Immature natural killer cell (primary cell): ENCODE measurements around the gene ATP6V0A4. TPM values are rescaled to one million over a fixed set of nuclear protein-coding genes. Genes with fewer than 3 reads are reported as not detected.
A peak's percentile ranks its signal among the peaks of the same experiment; 100 is the strongest.

Source experiments
- DNase-seq, 3 donors: peaks; one replicate each; pipeline ENCODE4 v3.0.0; 2022; ENCODE audit warnings: mixed read lengths in 1 of 3
- H3K27ac Mint-ChIP-seq, 6 donors: one replicate each; pipeline ENCODE4 v1.8.0; 2020; ENCODE audit warnings: mixed read lengths in 6 of 6, mild to moderate bottlenecking in 5 of 6, inconsistent platforms in 4 of 6, moderate library complexity in 3 of 6
- H3K27me3 Mint-ChIP-seq, 3 donors: one replicate each; pipeline ENCODE4 v1.8.0; 2020 to 2021; ENCODE audit warnings: low read depth in 3 of 3, mild to moderate bottlenecking in 3 of 3, mixed read lengths in 3 of 3, moderate library complexity in 3 of 3, inconsistent platforms in 1 of 3
- H3K36me3 Mint-ChIP-seq, 3 donors: one replicate each; pipeline ENCODE4 v1.8.0; 2020; ENCODE audit warnings: mixed read lengths in 3 of 3, inconsistent platforms in 2 of 3, mild to moderate bottlenecking in 2 of 3
- H3K4me1 Mint-ChIP-seq, 2 donors: one replicate each; pipeline ENCODE4 v1.8.0; 2020; ENCODE audit warnings: inconsistent platforms in 2 of 2, mild to moderate bottlenecking in 2 of 2, mixed read lengths in 2 of 2, moderate library complexity in 1 of 2
- H3K4me3 Mint-ChIP-seq, 5 donors: one replicate each; pipeline ENCODE4 v1.8.0; 2020; ENCODE audit warnings: mild to moderate bottlenecking in 5 of 5, mixed read lengths in 5 of 5, inconsistent platforms in 3 of 5, moderate library complexity in 3 of 5
- H3K9me3 Mint-ChIP-seq, 6 donors: one replicate each; pipeline ENCODE4 v1.8.0; 2020; ENCODE audit warnings: mild to moderate bottlenecking in 6 of 6, mixed read lengths in 6 of 6, inconsistent platforms in 4 of 6, moderate library complexity in 3 of 6
- polyA plus RNA-seq, 3 donors: library from polyadenylated mRNA; unstranded; fragments of 300-500 nt; fragmentation: Illumina TruSeq; gene quantifications; one replicate each; pipeline ENCODE4 v1.2.3, GENCODE V29; 2021

The ATP6V0A4 gene
- polyA plus RNA-seq, 3 donors from 2014 or later = not detected

DNA sequence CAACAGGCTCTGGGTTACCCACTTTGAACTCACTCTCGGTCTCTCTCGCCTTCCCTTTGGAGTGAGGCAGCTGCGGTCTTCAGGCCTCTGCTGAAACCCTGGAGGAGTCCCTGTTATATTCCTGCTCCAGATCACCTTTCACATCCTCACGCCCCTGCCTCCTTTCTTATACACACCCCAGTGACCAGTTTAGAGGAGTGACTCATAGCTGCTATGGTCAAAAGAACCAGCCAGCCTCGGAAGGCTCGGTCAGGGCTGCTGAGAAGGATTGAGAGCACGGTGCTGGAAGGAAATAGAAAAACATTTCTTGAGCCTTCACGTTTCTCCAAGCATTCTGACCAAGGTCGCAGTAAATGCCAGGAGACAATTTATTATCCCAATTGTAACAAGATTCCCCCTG is 68.6 kb downstream of the ATP6V0A4 start:
- H3K27me3 Mint-ChIP-seq = no peaks in the 10 kb centered on the region
- no peaks in the 10 kb centered on the region for H3K4me1 Mint-ChIP-seq
- no peak for DNase-seq
- H3K27ac Mint-ChIP-seq = no peak overlapping the region
- no peaks in the 10 kb centered on the region for H3K9me3 Mint-ChIP-seq
- H3K36me3 Mint-ChIP-seq = no peaks in the 10 kb centered on the region
- H3K4me3 Mint-ChIP-seq = no peak overlapping the region

DNA sequence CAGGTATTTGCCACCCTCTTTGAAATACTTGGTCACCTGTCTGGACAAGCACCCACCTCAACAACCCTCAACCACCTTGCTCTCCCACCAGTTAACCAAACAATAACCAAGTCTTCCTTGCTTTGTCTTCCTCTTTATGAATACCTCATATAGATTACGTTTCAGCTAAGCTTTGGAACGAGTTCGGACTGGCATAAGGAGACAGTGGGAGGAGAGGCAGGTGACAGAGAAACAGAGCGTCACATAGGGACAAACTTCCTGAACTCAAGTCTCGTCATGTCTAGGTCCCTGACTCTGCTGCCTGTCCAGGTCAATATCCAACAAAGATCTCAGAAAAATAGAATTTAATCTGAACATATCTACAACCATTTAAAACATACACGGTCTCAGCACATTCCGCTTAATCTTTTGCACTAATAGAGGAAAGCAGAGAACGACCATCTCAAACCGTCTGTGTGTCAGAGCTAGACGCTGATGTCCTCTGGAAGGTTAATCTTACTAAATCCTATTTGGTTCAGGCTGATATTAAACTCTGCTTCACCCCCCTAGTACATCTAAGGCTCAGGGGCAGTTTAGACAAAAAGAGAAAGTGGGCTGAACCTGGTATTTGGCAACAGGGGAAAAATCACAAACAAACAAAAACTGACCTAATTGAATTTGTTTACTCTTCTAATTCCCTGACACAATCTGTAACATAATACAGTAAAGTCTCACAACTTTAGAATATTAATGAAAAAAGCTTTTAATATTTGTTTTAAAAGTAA is 70.5 kb downstream of the ATP6V0A4 start:
- no peaks in the 10 kb centered on the region for H3K9me3 Mint-ChIP-seq
- no peak for DNase-seq
- H3K4me3 Mint-ChIP-seq = no peak overlapping the region
- H3K27ac Mint-ChIP-seq = no peak overlapping the region
- H3K27me3 Mint-ChIP-seq = no peaks in the 10 kb centered on the region
- H3K4me1 Mint-ChIP-seq = no peaks in the 10 kb centered on the region
- no peaks in the 10 kb centered on the region for H3K36me3 Mint-ChIP-seq

DNA sequence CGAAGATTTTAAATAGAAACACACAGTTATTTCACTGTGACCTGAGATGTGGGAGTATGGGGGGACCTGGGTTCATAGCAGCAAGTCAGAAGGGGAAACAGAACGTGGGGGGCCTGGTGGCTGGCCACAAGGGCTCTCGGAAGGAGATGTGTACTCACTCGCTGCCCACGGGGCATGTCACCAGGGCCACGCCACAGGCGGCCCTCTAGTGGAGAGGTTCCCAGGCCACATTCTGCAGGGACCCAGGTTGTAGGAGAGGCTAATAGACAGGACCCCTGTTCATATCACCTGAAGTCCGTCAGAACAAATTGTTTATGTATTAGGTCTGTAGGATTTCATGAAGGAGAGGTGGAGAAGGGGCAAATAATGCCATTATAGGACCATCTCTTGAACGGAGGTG is 71.7 kb downstream of the ATP6V0A4 start:
- no peak overlapping the region for H3K27ac Mint-ChIP-seq
- no peak overlapping the region for H3K4me3 Mint-ChIP-seq
- H3K36me3 Mint-ChIP-seq = no peaks in the 10 kb centered on the region
- peaks cover 0 to 2% (median 0%) of the 10 kb centered on the region in 3 donors for H3K27me3 Mint-ChIP-seq
- DNase-seq = no peak
- no peaks in the 10 kb centered on the region for H3K9me3 Mint-ChIP-seq
- H3K4me1 Mint-ChIP-seq = no peaks in the 10 kb centered on the region

DNA sequence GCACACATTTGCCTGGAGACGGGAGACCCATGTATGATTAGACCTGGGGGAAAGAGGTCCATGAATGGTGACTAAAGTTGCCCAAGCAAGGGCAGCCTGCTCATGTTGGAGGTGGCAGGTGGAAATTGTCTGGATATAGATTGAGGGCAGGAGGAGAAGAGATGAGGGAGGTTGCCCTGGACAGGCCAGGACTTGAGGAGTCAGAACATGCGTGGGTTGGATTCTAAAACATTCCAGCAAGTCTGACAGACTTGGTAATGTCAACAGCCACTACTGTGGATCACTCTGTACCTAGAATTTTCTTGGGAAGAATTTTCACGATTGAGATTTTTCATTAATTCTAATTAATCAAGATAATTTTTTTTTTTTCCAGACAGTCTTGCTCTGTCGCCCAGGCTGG is 77.7 kb downstream of the ATP6V0A4 start:
- Mint-ChIP-seq H3K4me1 (peaks cover 12 to 15% of the 10 kb centered on the region in 2 donors), H3K27me3 (peaks cover 5 to 10% (median 9%) of the 10 kb centered on the region in 3 donors), H3K4me3 (no peak overlapping the region), H3K36me3 (no peaks in the 10 kb centered on the region), H3K9me3 (peaks cover 0 to 1% (median 0%) of the 10 kb centered on the region in 6 donors), H3K27ac (peak overlapping the region in 1 of 6 donors; percentile 73)
- DNase-seq = no peak

DNA sequence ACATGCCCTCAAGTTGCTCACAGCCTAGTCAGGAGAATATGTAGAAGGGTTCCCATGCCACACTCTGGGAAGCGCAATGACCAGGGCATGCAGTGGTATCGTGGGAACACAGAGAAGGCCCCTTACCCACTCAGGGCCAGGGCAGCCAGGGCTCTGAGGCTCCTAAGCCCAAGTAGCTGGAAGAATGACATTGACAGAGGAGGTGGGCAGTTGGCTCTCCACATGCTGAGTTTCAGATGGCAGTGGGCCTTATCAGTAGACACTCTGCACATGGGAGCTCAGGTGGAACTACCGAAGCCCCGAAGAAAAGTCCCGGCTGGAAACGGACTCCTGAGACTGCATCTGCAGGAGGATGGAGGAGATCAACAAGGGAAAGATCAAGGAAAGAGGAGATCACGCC is 81.1 kb downstream of the ATP6V0A4 start:
- DNase-seq = no peak
- H3K4me3 Mint-ChIP-seq = peak overlapping the region in 2 of 5 donors; percentile 53 to 62
- peaks cover 0 to 3% (median 0%) of the 10 kb centered on the region in 6 donors for H3K9me3 Mint-ChIP-seq
- H3K27ac Mint-ChIP-seq = peak overlapping the region in 1 of 6 donors; percentile 1
- H3K4me1 Mint-ChIP-seq = peaks cover 12 to 15% of the 10 kb centered on the region in 2 donors
- no peaks in the 10 kb centered on the region for H3K36me3 Mint-ChIP-seq
- H3K27me3 Mint-ChIP-seq = peaks cover 5 to 10% (median 7%) of the 10 kb centered on the region in 3 donors

DNA sequence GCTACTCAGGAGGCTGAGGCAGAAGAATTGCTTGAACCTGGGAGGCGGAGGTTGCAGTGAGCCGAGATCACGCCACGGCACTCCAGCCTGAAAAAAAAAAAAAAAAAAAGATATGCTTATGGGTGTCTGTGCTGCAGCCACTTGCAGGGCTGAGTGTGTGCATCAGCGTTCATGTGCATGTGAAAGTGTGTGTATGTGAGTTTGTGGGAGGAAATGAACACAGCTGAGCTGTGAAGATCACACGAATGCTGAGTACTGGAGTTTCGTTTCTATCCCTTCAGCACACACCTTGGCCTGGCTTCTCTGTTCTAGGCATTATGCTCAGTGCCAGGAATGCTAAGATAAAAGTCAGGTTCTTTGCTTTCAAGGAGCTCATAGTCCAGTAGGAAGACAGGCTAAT is 84.8 kb downstream of the ATP6V0A4 start:
- Mint-ChIP-seq H3K4me1 (peaks cover 11 to 12% of the 10 kb centered on the region in 2 donors), H3K36me3 (no peaks in the 10 kb centered on the region), H3K4me3 (no peak overlapping the region), H3K27ac (no peak overlapping the region), H3K9me3 (peaks cover 0 to 3% (median 0%) of the 10 kb centered on the region in 6 donors), H3K27me3 (peaks cover 2 to 6% (median 5%) of the 10 kb centered on the region in 3 donors)
- DNase-seq = no peak

DNA sequence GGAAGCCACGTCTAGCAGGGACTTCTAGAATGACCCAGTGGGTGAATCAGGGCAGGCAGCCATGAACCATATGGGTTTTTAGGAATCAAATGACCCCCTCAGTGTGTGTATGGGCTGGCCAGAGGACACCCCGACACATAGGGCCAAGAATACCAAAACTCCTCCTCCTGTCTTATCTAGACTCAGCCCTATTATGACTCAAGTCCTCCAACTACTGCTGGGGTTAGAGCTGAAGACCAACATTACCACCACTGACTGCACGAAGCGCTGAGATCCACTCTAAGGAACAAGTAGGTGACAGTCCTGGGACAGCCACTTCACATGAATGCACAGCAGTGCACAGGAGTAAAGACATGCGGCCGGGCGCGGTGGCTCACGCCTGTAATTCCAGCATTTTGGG is 85.3 kb downstream of the ATP6V0A4 start:
- Mint-ChIP-seq H3K36me3 (no peaks in the 10 kb centered on the region), H3K27ac (no peak overlapping the region), H3K4me1 (peaks cover 5 to 7% of the 10 kb centered on the region in 2 donors), H3K9me3 (peaks cover 0 to 3% (median 0%) of the 10 kb centered on the region in 6 donors), H3K27me3 (peaks cover 0 to 5% (median 1%) of the 10 kb centered on the region in 3 donors), H3K4me3 (no peak overlapping the region)
- DNase-seq = no peak

DNA sequence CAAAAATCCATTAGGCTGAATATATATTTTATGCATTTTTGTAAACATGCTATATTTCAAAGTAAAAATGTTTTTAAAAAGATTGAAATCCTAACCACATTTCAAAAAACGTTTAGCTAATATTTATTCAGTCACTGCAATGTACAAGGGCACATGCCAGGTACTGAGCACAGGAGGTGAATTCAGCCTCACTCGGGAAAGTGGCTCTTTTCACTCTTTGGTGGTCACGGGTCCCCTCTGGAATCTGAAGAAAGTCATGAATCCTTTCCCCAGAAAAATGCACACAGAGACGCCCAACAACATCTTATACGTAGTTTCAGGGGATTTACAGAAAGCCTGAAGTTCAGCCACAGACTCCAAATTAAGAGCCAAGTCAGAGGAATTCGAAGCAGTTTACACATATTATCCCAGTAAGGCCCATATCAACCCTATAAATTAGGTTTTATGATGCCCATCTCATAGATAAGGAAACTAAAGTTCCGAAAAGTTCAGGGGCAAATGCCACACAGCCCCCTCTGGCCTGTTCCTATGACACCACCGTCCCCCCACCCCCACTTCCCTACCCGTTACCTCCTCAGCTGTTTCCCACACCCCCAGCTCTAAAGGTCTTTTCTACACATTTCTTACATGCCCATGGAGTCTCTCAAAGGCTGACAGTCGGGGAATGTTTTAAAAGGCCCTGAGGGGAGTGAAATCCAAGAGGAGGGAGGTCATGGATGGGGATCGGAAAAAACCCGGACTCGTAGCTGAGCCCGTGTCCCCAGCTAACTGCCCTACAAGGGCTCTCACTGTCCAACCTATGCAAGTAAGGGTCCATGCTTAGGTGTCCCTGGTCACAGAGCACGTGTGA is 87.2 kb downstream of the ATP6V0A4 start:
- Mint-ChIP-seq H3K27ac (no peak overlapping the region), H3K27me3 (peaks cover 0 to 5% (median 0%) of the 10 kb centered on the region in 3 donors), H3K4me3 (no peak overlapping the region), H3K36me3 (no peaks in the 10 kb centered on the region), H3K4me1 (no peaks in the 10 kb centered on the region), H3K9me3 (peaks cover 0 to 1% (median 0%) of the 10 kb centered on the region in 6 donors)
- DNase-seq = no peak

DNA sequence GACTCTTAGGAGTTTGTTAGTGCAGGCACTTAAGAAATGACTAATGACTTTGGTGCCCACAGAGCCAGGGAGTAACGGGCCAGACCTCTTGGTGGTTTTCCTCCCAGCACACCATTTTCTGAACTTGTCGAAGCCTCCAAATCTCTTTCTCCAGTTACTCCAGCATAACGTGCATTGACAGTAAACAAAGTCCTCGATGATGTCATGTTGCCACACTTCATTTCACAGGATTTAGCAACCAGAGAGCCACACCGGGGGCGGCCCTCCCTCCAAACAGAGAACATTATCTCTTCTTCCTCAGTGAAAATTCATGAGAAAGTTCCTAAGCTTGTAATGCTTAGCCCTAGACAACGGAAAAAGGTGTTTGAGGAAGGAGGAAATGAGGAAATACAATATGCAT is 92.8 kb downstream of the ATP6V0A4 start:
- Mint-ChIP-seq H3K36me3 (no peaks in the 10 kb centered on the region), H3K27ac (no peak overlapping the region), H3K4me1 (no peaks in the 10 kb centered on the region), H3K9me3 (no peaks in the 10 kb centered on the region), H3K27me3 (peaks cover 0 to 5% (median 0%) of the 10 kb centered on the region in 3 donors), H3K4me3 (no peak overlapping the region)
- DNase-seq = no peak

DNA sequence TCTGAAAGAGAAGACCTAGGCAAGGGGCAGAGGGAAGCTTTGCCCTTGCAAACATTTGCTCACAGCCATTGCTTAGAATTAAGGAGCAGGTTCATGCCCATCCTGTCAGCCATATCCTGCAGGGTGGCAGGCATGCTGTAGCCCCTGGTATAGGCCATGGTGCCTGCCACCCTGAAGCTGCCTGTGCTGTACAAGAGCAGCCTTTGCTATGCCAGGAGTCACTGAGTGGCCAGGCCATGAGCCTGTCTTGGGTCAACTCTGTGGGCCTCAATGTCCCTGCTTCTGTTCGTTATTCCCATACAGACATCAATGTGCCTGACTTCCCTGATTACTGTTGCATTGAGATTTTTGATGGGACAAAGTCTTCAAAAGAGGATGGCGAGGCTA is 96.5 kb downstream of the ATP6V0A4 start:
- Mint-ChIP-seq H3K4me3 (no peak overlapping the region), H3K27ac (no peak overlapping the region), H3K27me3 (peaks cover 2 to 3% (median 2%) of the 10 kb centered on the region in 3 donors), H3K36me3 (no peaks in the 10 kb centered on the region), H3K4me1 (no peaks in the 10 kb centered on the region), H3K9me3 (no peaks in the 10 kb centered on the region)
- no peak for DNase-seq

DNA sequence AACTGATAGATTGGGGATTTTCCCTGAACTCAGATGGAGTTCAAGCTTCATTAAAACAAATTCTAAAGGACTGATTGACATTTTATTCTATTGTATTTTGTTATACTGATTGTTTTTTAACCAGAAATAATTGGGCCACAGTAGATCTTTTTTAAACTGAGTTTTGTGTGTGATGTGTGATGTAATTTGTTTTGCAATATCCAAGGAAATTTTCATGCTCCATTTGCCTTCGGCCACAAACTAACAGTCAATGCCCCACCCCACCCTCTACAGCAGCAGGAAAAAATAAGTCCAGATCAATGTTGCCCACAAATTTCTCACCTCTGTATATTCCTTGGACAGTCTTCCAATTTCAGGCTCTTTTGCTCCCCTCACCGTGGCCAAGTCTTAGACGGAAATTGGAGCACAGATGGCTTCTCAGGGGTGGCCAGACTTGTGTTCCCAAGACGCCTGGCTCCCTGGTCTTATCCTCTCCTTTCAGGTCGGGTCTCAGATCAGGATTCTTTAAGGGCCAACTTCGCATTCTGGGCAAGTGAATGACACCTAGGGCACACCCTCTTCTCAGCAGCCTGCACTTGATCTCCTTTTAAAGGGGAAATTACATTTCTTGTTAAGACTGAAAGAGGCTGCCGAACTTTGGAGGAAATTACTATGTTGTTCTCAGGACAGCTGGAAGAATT is 97.0 kb downstream of the ATP6V0A4 start, which contains the start of gene SVOPL:
TSS of gene SVOPL (minus strand) at position 506 of the 680 bp plus-strand sequence. CDS start 22,317 bp downstream, outside the sequence.
- no peak for DNase-seq
- Mint-ChIP-seq H3K36me3 (no peaks in the 10 kb centered on the region), H3K4me3 (no peak within 1 kb of the TSS), H3K9me3 (no peaks in the 10 kb centered on the region), H3K27me3 (peaks cover 2 to 6% (median 3%) of the 10 kb centered on the region in 3 donors), H3K4me1 (no peaks in the 10 kb centered on the region), H3K27ac (no peak within 1 kb of the TSS)

DNA sequence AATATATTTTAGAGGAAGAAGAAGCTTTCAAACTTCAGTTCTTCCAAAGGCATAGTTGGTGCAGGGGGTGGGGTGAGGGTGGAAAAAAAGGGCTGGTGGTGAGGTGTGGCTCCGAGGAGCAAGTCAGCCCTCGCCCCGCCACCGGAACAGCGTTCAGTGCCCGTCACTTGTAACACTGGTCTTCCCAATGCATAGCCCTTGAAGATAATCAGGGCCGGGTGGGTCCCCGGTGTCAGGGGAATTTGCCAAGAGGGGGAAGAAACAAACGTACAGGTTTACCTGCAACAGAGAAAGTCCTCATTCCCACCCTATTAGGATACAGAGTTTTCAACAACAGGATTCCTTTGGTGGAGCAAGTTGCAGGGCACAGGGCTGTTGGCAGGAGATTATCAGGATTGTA is 98.3 kb downstream of the ATP6V0A4 start:
- Mint-ChIP-seq H3K4me3 (no peak overlapping the region), H3K27ac (no peak overlapping the region), H3K9me3 (no peaks in the 10 kb centered on the region), H3K36me3 (no peaks in the 10 kb centered on the region), H3K27me3 (peaks cover 2 to 6% (median 3%) of the 10 kb centered on the region in 3 donors), H3K4me1 (no peaks in the 10 kb centered on the region)
- no peak for DNase-seq

DNA sequence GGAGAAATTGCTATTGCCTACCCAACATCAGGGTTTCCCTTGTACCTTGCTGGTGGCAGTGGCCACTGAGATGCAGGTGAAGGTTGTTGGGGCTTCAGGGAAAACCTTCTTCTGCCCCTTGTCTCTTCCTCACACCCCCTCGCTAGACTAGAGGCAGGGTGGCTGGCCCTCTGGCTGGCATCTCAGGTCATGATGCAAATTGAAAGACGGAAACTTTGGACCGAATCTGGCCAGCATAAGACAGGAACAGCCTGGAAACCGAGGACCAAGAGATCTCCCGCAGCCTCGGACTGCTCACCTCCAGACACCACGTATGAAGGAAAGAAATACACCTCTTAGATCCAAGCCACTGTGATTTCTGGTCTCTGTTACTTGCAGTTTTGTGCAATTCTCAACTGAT is 99.7 kb downstream of the ATP6V0A4 start:
- no peak for DNase-seq
- Mint-ChIP-seq H3K36me3 (no peaks in the 10 kb centered on the region), H3K9me3 (no peaks in the 10 kb centered on the region), H3K4me1 (no peaks in the 10 kb centered on the region), H3K27me3 (peaks cover 2 to 6% (median 3%) of the 10 kb centered on the region in 3 donors), H3K4me3 (no peak overlapping the region), H3K27ac (no peak overlapping the region)
